C4-2B (cell line): ENCODE measurements around the gene BCO1.
A peak's percentile ranks its signal among the peaks of the same experiment; 100 is the strongest.

Source experiments
- H3K27ac ChIP-seq: fragments of 450-650 bp; 2 replicates; pipeline ENCODE4 v1.5.1; 2017
- CTCF ChIP-seq: fragments of 450-650 bp; conservative IDR thresholded peaks from 2 replicates; pipeline ENCODE4 v1.5.1; 2017; ENCODE audit warnings: mild to moderate bottlenecking
- ZFX ChIP-seq: fragments of 450-650 bp; IDR thresholded peaks from 2 replicates; pipeline ENCODE4 v1.6.1; 2017

Gene BCO1

GRCh38 chr16:81251871-81252270 lies 13.4 kb downstream of the BCO1 start:
- no peak overlapping the region for H3K27ac ChIP-seq
- no peak for TF ChIP-seq ZFX
- no peak for TF ChIP-seq CTCF

GRCh38 chr16:81253141-81253540 lies 14.7 kb downstream of the BCO1 start:
- TF ChIP-seq ZFX (no peak), CTCF (no peak)
- no peak overlapping the region for H3K27ac ChIP-seq

GRCh38 chr16:81254922-81255526 lies 16.5 kb downstream of the BCO1 start:
- no peak for TF ChIP-seq CTCF
- TF ChIP-seq ZFX = no peak
- H3K27ac ChIP-seq = no peak overlapping the region

- TF ChIP-seq ZFX = no peak
- no peak for TF ChIP-seq CTCF
- H3K27ac ChIP-seq = no peak overlapping the region
Observed at GRCh38 chr16:81259916-81260315, 21.4 kb downstream of the BCO1 start.

- TF ChIP-seq CTCF (peak; percentile 83), ZFX (no peak)
- H3K27ac ChIP-seq = no peak overlapping the region
Observed at GRCh38 chr16:81261049-81261648, 22.7 kb downstream of the BCO1 start.

GRCh38 chr16:81263470-81264220 lies 25.2 kb downstream of the BCO1 start:
- TF ChIP-seq ZFX (no peak), CTCF (no peak; the same call in 1 of the 2 replicates)
- no peak overlapping the region for H3K27ac ChIP-seq

- TF ChIP-seq CTCF = no peak
- no peak for TF ChIP-seq ZFX
- no peak overlapping the region for H3K27ac ChIP-seq
Observed at GRCh38 chr16:81264386-81264785, 25.9 kb downstream of the BCO1 start.
